Mesendoderm (in vitro differentiated cells): Measurements from ENCODE around the gene SSBP2.

Source experiments
- DNase-seq: peaks from one replicate; pipeline ENCODE4 v3.0.0; 2013
- H2AK5ac ChIP-seq: 2 replicates; pipeline ENCODE4 v1.6.1; 2013; ENCODE audit warnings: low read length, inconsistent platforms
- H2BK120ac ChIP-seq: 2 replicates; pipeline ENCODE4 v1.6.1; 2013; ENCODE audit warnings: low read depth, mild to moderate bottlenecking, low read length, moderate library complexity, mixed read lengths
- H2BK15ac ChIP-seq: replicated peaks from 2 replicates; pipeline ENCODE4 v1.6.1; 2013; ENCODE audit warnings: low read depth, mild to moderate bottlenecking, moderate library complexity
- H2BK5ac ChIP-seq: 2 replicates; pipeline ENCODE4 v1.6.1; 2013; ENCODE audit warnings: low read length, inconsistent platforms
- H3K18ac ChIP-seq: 2 replicates; pipeline ENCODE4 v1.6.1; 2013; ENCODE audit warnings: mild to moderate bottlenecking, low read length, mixed read lengths
- H3K23ac ChIP-seq: one replicate; pipeline ENCODE4 v1.6.1; 2013; ENCODE audit warnings: low read length
- H3K27ac ChIP-seq: 2 replicates; pipeline ENCODE4 v1.5.1; 2013; ENCODE audit warnings: low read depth, mild to moderate bottlenecking, inconsistent platforms, low read length, moderate library complexity
- H3K27me3 ChIP-seq: 2 replicates; pipeline ENCODE4 v1.6.1; 2013; ENCODE audit warnings: low read length, control low read depth, mild to moderate bottlenecking, inconsistent platforms; ENCODE audit not compliant: insufficient read depth, poor library complexity
- H3K36me3 ChIP-seq: 2 replicates; pipeline ENCODE4 v1.6.1; 2013; ENCODE audit warnings: low read length, inconsistent platforms; ENCODE audit not compliant: control insufficient read depth, insufficient read depth
- H3K4ac ChIP-seq: one replicate; pipeline ENCODE4 v1.6.1; 2013; ENCODE audit warnings: low read depth, mild to moderate bottlenecking, low read length, moderate library complexity
- H3K4me1 ChIP-seq: 2 replicates; pipeline ENCODE4 v1.6.1; 2013; ENCODE audit warnings: low read depth, low read length, inconsistent platforms; ENCODE audit not compliant: control insufficient read depth
- H3K4me2 ChIP-seq: 2 replicates; pipeline ENCODE4 v1.6.1; 2013; ENCODE audit warnings: low read length
- H3K4me3 ChIP-seq: 2 replicates; pipeline ENCODE4 v1.5.1; 2013; ENCODE audit warnings: mild to moderate bottlenecking, low read length
- H3K56ac ChIP-seq: one replicate; pipeline ENCODE4 v1.6.1; 2013; ENCODE audit warnings: low read length
- H3K79me1 ChIP-seq: 2 replicates; pipeline ENCODE4 v1.6.1; 2013; ENCODE audit warnings: low read length, inconsistent platforms
- H3K79me2 ChIP-seq: 2 replicates; pipeline ENCODE4 v1.6.1; 2013; ENCODE audit warnings: mild to moderate bottlenecking, low read length; ENCODE audit not compliant: control insufficient read depth, insufficient read depth
- H3K9ac ChIP-seq: 2 replicates; pipeline ENCODE4 v1.6.1; 2013; ENCODE audit warnings: low read length, inconsistent platforms
- H4K5ac ChIP-seq: one replicate; pipeline ENCODE4 v1.6.1; 2013; ENCODE audit warnings: low read length
- H4K8ac ChIP-seq: one replicate; pipeline ENCODE4 v1.6.1; 2013; ENCODE audit warnings: low read depth, mild to moderate bottlenecking, control low read depth, low read length, moderate library complexity
- WGBS: extraction: QIAGEN DNeasy Blood & Tissue Kit; methylation state at CpG from one replicate; pipeline ENCODE4 v1.1.7; 2013; ENCODE audit warnings: low lambda C conversion rate, missing lambda C conversion rate; ENCODE audit not compliant: insufficient coverage; ENCODE audit errors: extremely low coverage; 5-methylcytosine and 5-hydroxymethylcytosine counted together

Gene SSBP2

GRCh38 chr5:81760521-81760920 lies 9.6 kb upstream of the SSBP2 start:
- no peak overlapping the region for H3K27ac ChIP-seq
- no peaks in the 10 kb centered on the region for H3K79me2 ChIP-seq
- no peak overlapping the region for H2AK5ac ChIP-seq
- H3K4me3 ChIP-seq = no peak overlapping the region
- H2BK15ac ChIP-seq = no peak overlapping the region
- H3K23ac ChIP-seq = no peak overlapping the region
- no peak overlapping the region for H3K9ac ChIP-seq
- H3K36me3 ChIP-seq = no peaks in the 10 kb centered on the region
- H3K56ac ChIP-seq = no peak overlapping the region
- H3K18ac ChIP-seq = no peak overlapping the region
- WGBS = 100% methylated on average over 1 of the region's 4 CpGs
- H3K79me1 ChIP-seq = no peaks in the 10 kb centered on the region
- no peak overlapping the region for H3K4me2 ChIP-seq
- DNase-seq = peak; percentile 50
- H4K5ac ChIP-seq = no peak overlapping the region
- H2BK120ac ChIP-seq = no peak overlapping the region
- H3K4me1 ChIP-seq = peaks cover 2% of the 10 kb centered on the region
- H2BK5ac ChIP-seq = no peak overlapping the region
- H3K4ac ChIP-seq = no peak overlapping the region
- H4K8ac ChIP-seq = no peak overlapping the region
- no peaks in the 10 kb centered on the region for H3K27me3 ChIP-seq

GRCh38 chr5:81759632-81760005 lies 8.7 kb upstream of the SSBP2 start:
- Histone ChIP-seq H2BK5ac (no peak overlapping the region), H3K4me3 (no peak overlapping the region), H3K9ac (no peak overlapping the region), H3K23ac (no peak overlapping the region), H3K56ac (no peak overlapping the region), H2BK120ac (no peak overlapping the region), H3K18ac (peak overlapping the region; percentile 69), H4K5ac (no peak overlapping the region), H3K4me2 (no peak overlapping the region), H3K4ac (no peak overlapping the region), H3K27me3 (no peaks in the 10 kb centered on the region), H2AK5ac (no peak overlapping the region), H3K4me1 (peaks cover 2% of the 10 kb centered on the region), H2BK15ac (no peak overlapping the region), H3K27ac (no peak overlapping the region), H3K79me2 (no peaks in the 10 kb centered on the region), H3K79me1 (no peaks in the 10 kb centered on the region), H3K36me3 (no peaks in the 10 kb centered on the region), H4K8ac (peak overlapping the region; percentile 89)
- DNase-seq = no peak
- WGBS = no CpG with 5 or more reads among the region's 6 CpGs

- WGBS = no CpG with 5 or more reads among the region's 1 CpG
- H3K23ac ChIP-seq = no peak overlapping the region
- no peak overlapping the region for H3K4me3 ChIP-seq
- no peak overlapping the region for H4K5ac ChIP-seq
- no peaks in the 10 kb centered on the region for H3K79me2 ChIP-seq
- no peak overlapping the region for H3K4ac ChIP-seq
- H3K79me1 ChIP-seq = no peaks in the 10 kb centered on the region
- H3K18ac ChIP-seq = no peak overlapping the region
- no peak overlapping the region for H3K4me2 ChIP-seq
- H3K56ac ChIP-seq = no peak overlapping the region
- peaks cover 2% of the 10 kb centered on the region for H3K4me1 ChIP-seq
- DNase-seq = no peak
- H2BK5ac ChIP-seq = no peak overlapping the region
- H2AK5ac ChIP-seq = no peak overlapping the region
- H3K36me3 ChIP-seq = no peaks in the 10 kb centered on the region
- peak overlapping the region; percentile 41 for H2BK15ac ChIP-seq
- H2BK120ac ChIP-seq = no peak overlapping the region
- no peak overlapping the region for H3K27ac ChIP-seq
- no peaks in the 10 kb centered on the region for H3K27me3 ChIP-seq
- H3K9ac ChIP-seq = no peak overlapping the region
- H4K8ac ChIP-seq = no peak overlapping the region
Measured at GRCh38 chr5:81757404-81757803, 6.5 kb upstream of the SSBP2 start.

GRCh38 chr5:81756016-81756415 lies 5.1 kb upstream of the SSBP2 start:
- H3K56ac ChIP-seq = no peak overlapping the region
- H2BK15ac ChIP-seq = no peak overlapping the region
- H3K9ac ChIP-seq = no peak overlapping the region
- no peak overlapping the region for H3K23ac ChIP-seq
- H3K18ac ChIP-seq = no peak overlapping the region
- no peak overlapping the region for H4K8ac ChIP-seq
- H3K79me2 ChIP-seq = no peaks in the 10 kb centered on the region
- H3K79me1 ChIP-seq = no peaks in the 10 kb centered on the region
- no peak overlapping the region for H3K4me2 ChIP-seq
- no peak overlapping the region for H3K27ac ChIP-seq
- H2BK5ac ChIP-seq = no peak overlapping the region
- no peak overlapping the region for H3K4me3 ChIP-seq
- H2BK120ac ChIP-seq = no peak overlapping the region
- no peaks in the 10 kb centered on the region for H3K36me3 ChIP-seq
- no peak overlapping the region for H3K4ac ChIP-seq
- H2AK5ac ChIP-seq = no peak overlapping the region
- DNase-seq = no peak
- H3K4me1 ChIP-seq = peaks cover 3% of the 10 kb centered on the region
- no peaks in the 10 kb centered on the region for H3K27me3 ChIP-seq
- no peak overlapping the region for H4K5ac ChIP-seq

- Histone ChIP-seq H3K79me1 (no peaks in the 10 kb centered on the region), H3K4ac (no peak overlapping the region), H2BK5ac (no peak overlapping the region), H2AK5ac (no peak overlapping the region), H2BK15ac (no peak overlapping the region), H3K9ac (no peak overlapping the region), H3K18ac (no peak overlapping the region), H3K23ac (no peak overlapping the region), H3K36me3 (no peaks in the 10 kb centered on the region), H3K4me3 (no peak overlapping the region), H3K56ac (no peak overlapping the region), H3K27ac (no peak overlapping the region), H3K4me2 (no peak overlapping the region), H2BK120ac (no peak overlapping the region), H3K27me3 (no peaks in the 10 kb centered on the region), H3K79me2 (no peaks in the 10 kb centered on the region), H3K4me1 (peaks cover 3% of the 10 kb centered on the region), H4K8ac (no peak overlapping the region), H4K5ac (no peak overlapping the region)
- WGBS = no CpG with 5 or more reads among the region's 2 CpGs
- DNase-seq = peak; percentile 96
Measured at GRCh38 chr5:81755320-81755719, 4.4 kb upstream of the SSBP2 start.

- Histone ChIP-seq H3K27me3 (no peaks in the 10 kb centered on the region), H3K36me3 (no peaks in the 10 kb centered on the region), H2BK5ac (no peak overlapping the region), H2BK120ac (no peak overlapping the region), H2BK15ac (no peak overlapping the region), H2AK5ac (no peak overlapping the region), H3K4me3 (no peak overlapping the region), H3K18ac (no peak overlapping the region), H3K9ac (no peak overlapping the region), H3K27ac (no peak overlapping the region), H4K8ac (no peak overlapping the region), H3K4ac (no peak overlapping the region), H4K5ac (no peak overlapping the region), H3K4me1 (peaks cover 3% of the 10 kb centered on the region), H3K4me2 (no peak overlapping the region), H3K79me2 (no peaks in the 10 kb centered on the region), H3K23ac (no peak overlapping the region), H3K79me1 (no peaks in the 10 kb centered on the region), H3K56ac (no peak overlapping the region)
- no peak for DNase-seq
- WGBS = no CpG with 5 or more reads among the region's 2 CpGs
Measured at GRCh38 chr5:81754621-81755020, 3.7 kb upstream of the SSBP2 start.
